Stimulated activated CD4-positive, alpha-beta T cell treated with anti-CD3 and anti-CD28 coated beads, Interleukin-12 subunit alpha, Interleukin-12 subunit beta, amount 100 ng/mL, for 48 hours (primary cell): ENCODE measurements around the gene CYP2W1.
A peak's percentile ranks its signal among the peaks of the same experiment; 100 is the strongest.
"Not testable (repeated sequence)": the region's sequence is repeated elsewhere in the genome, so short reads cannot be mapped to it uniquely, and the experiment has no call there.

Source experiments
- DNase-seq, 3 donors: peaks; one replicate each; pipeline ENCODE4 v3.0.0-alpha.2; 2020; ENCODE audit warnings: low read depth in 2 of 3, low spot score in 1 of 3

Gene CYP2W1

GRCh38 chr7:1028044-1028770, 45.2 kb downstream of the CYP2W1 start:
- DNase-seq, result peak; percentile 62 to 87 (median 75)

- peak; percentile 55 to 58 (median 57) for DNase-seq
Observed at GRCh38 chr7:1028775-1029636, 46.0 kb downstream of the CYP2W1 start.

GRCh38 chr7:1029637-1030443, 46.9 kb downstream of the CYP2W1 start:
- DNase-seq, result no peak

GRCh38 chr7:1030444-1031070, 47.6 kb downstream of the CYP2W1 start:
- no peak for DNase-seq

GRCh38 chr7:1031716-1032455, 48.9 kb downstream of the CYP2W1 start:
- DNase-seq, result no peak

- DNase-seq, result no peak
Observed at GRCh38 chr7:1032536-1033181, 49.7 kb downstream of the CYP2W1 start.

GRCh38 chr7:1033546-1034145, 50.7 kb downstream of the CYP2W1 start:
- DNase-seq, result no peak

- not testable (repeated sequence) for DNase-seq
Observed at GRCh38 chr7:1034769-1035168, 51.8 kb downstream of the CYP2W1 start.

- not testable (repeated sequence) for DNase-seq
Observed at GRCh38 chr7:1036164-1036928, 53.4 kb downstream of the CYP2W1 start.
